ENCODE results near the gene CHAC2. TPM values are rescaled to one million over a fixed set of nuclear protein-coding genes. Genes with fewer than 3 reads are reported as not detected.
A peak's percentile ranks its signal among the peaks of the same experiment; 100 is the strongest.
"Not testable (repeated sequence)": the region's sequence is repeated elsewhere in the genome, so short reads cannot be mapped to it uniquely, and the experiment has no call there.

CHAC2 gene
- total RNA-seq: 1.5 and 2.2 TPM in 2 replicates
- long read RNA-seq, transcript CHAC2-201 (3 exons, 1,321 nt): major isoform, 14 of 19 reads
- long read RNA-seq, partial matches to known transcripts: 0 of 19 reads
- long read RNA-seq, other reads (novel, unspliced or antisense): 5 of 19 reads

GRCh38 chr2:53767405-53768241 is at the start of gene CHAC2:
Gene CHAC2 (plus strand): TSS chr2:53767804. CDS start chr2:53767887, 83 bp downstream.
- TF ChIP-seq, protein P1, sequence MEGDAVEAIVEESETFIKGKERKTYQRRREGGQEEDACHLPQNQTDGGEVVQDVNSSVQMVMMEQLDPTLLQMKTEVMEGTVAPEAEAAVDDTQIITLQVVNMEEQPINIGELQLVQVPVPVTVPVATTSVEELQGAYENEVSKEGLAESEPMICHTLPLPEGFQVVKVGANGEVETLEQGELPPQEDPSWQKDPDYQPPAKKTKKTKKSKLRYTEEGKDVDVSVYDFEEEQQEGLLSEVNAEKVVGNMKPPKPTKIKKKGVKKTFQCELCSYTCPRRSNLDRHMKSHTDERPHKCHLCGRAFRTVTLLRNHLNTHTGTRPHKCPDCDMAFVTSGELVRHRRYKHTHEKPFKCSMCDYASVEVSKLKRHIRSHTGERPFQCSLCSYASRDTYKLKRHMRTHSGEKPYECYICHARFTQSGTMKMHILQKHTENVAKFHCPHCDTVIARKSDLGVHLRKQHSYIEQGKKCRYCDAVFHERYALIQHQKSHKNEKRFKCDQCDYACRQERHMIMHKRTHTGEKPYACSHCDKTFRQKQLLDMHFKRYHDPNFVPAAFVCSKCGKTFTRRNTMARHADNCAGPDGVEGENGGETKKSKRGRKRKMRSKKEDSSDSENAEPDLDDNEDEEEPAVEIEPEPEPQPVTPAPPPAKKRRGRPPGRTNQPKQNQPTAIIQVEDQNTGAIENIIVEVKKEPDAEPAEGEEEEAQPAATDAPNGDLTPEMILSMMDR (IDR thresholded peaks at IDR 0.05): peak; percentile 43
- Mint-ChIP-seq H3K4me3 (ENCODE audit: unreplicated experiment) (peak within 1 kb of the TSS; percentile 82), H3K36me3 (ENCODE audit: unreplicated experiment) (peaks cover 13% of the 10 kb centered on the region), H3K27me3 (ENCODE audit: unreplicated experiment) (no peaks in the 10 kb centered on the region), H3K9me3 (ENCODE audit: unreplicated experiment) (no peaks in the 10 kb centered on the region), H3K4me1 (ENCODE audit: unreplicated experiment) (peaks cover 10% of the 10 kb centered on the region), H3K27ac (ENCODE audit: unreplicated experiment) (peak within 1 kb of the TSS; percentile 70)
- peak; percentile 93 for DNase-seq (ENCODE audit: extremely low spot score, unreplicated experiment)

GRCh38 chr2:53720944-53721343 is 46.7 kb upstream of the CHAC2 start:
- DNase-seq (ENCODE audit: extremely low spot score, unreplicated experiment); H3K4me3 Mint-ChIP-seq (ENCODE audit: unreplicated experiment); H3K27ac Mint-ChIP-seq (ENCODE audit: unreplicated experiment); H3K27me3 Mint-ChIP-seq (ENCODE audit: unreplicated experiment): not testable (repeated sequence)
- peaks cover 16% of the 10 kb centered on the region for H3K9me3 Mint-ChIP-seq (ENCODE audit: unreplicated experiment)
- H3K4me1 Mint-ChIP-seq (ENCODE audit: unreplicated experiment): peaks cover 12% of the 10 kb centered on the region
- H3K36me3 Mint-ChIP-seq (ENCODE audit: unreplicated experiment): peaks cover 33% of the 10 kb centered on the region

GRCh38 chr2:53724536-53724935 is 43.1 kb upstream of the CHAC2 start:
- no peak overlapping the region for H3K4me3 Mint-ChIP-seq (ENCODE audit: unreplicated experiment)
- H3K4me1 Mint-ChIP-seq (ENCODE audit: unreplicated experiment): no peaks in the 10 kb centered on the region
- peaks cover 1% of the 10 kb centered on the region for H3K9me3 Mint-ChIP-seq (ENCODE audit: unreplicated experiment)
- TF ChIP-seq, protein P1 (IDR thresholded peaks at IDR 0.05): no peak
- no peak for DNase-seq (ENCODE audit: extremely low spot score, unreplicated experiment)
- H3K27me3 Mint-ChIP-seq (ENCODE audit: unreplicated experiment): no peaks in the 10 kb centered on the region
- H3K36me3 Mint-ChIP-seq (ENCODE audit: unreplicated experiment): peaks cover 27% of the 10 kb centered on the region
- no peak overlapping the region for H3K27ac Mint-ChIP-seq (ENCODE audit: unreplicated experiment)

GRCh38 chr2:53725662-53726061 is 41.9 kb upstream of the CHAC2 start:
- Mint-ChIP-seq H3K27me3 (ENCODE audit: unreplicated experiment) (no peaks in the 10 kb centered on the region), H3K4me3 (ENCODE audit: unreplicated experiment) (no peak overlapping the region), H3K36me3 (ENCODE audit: unreplicated experiment) (peaks cover 33% of the 10 kb centered on the region), H3K27ac (ENCODE audit: unreplicated experiment) (no peak overlapping the region), H3K4me1 (ENCODE audit: unreplicated experiment) (no peaks in the 10 kb centered on the region), H3K9me3 (ENCODE audit: unreplicated experiment) (no peaks in the 10 kb centered on the region)
- TF ChIP-seq, protein P1 (IDR thresholded peaks at IDR 0.05): no peak
- no peak for DNase-seq (ENCODE audit: extremely low spot score, unreplicated experiment)

DNA sequence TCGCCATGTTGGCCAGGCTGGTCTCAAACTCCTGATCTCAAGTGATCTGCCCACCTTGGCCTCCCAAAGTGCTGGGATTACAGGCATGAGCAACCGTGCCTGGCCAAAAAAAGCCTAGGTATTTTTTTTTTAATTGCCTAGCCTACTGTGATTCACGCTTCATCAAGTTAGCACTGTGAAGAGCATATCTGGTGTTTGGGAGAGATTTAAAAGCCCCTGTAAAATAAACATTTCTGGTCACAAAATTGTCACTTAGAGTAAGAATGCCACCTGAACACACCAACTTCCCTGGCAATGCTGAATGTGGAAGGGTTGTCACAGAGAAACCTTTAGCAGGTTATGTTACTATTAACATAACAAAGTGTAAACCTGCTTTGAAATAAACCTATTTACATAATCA is 39.7 kb upstream of the CHAC2 start:
- H3K27me3 Mint-ChIP-seq (ENCODE audit: unreplicated experiment): no peaks in the 10 kb centered on the region
- H3K4me1 Mint-ChIP-seq (ENCODE audit: unreplicated experiment): no peaks in the 10 kb centered on the region
- no peak overlapping the region for H3K4me3 Mint-ChIP-seq (ENCODE audit: unreplicated experiment)
- H3K36me3 Mint-ChIP-seq (ENCODE audit: unreplicated experiment): peaks cover 38% of the 10 kb centered on the region
- H3K9me3 Mint-ChIP-seq (ENCODE audit: unreplicated experiment): no peaks in the 10 kb centered on the region
- TF ChIP-seq, protein P1 (IDR thresholded peaks at IDR 0.05): no peak
- H3K27ac Mint-ChIP-seq (ENCODE audit: unreplicated experiment): no peak overlapping the region
- no peak for DNase-seq (ENCODE audit: extremely low spot score, unreplicated experiment)

Data from osteocyte (in vitro differentiated cells).